ENCODE results near the gene JMJD4. TPM values are rescaled to one million over a fixed set of nuclear protein-coding genes. Genes with fewer than 3 reads are reported as not detected.

Gene JMJD4
- total RNA-seq, 1 experiment from 2014 or later = 27.1 TPM

- CTCF ChIA-PET = no interaction called here
- no peaks in the 10 kb centered on the region for H3K27me3 ChIP-seq (replicated peaks; ENCODE audit: control insufficient read depth, insufficient read depth, low read length)
- DNase-seq = no peak
- intact Hi-C loops (cut with micrococcal nuclease; ENCODE audit: unreplicated experiment) = no loop called here
- Mint-ChIP-seq H3K27me3 (ENCODE audit: insufficient read depth, unreplicated experiment) (no peaks in the 10 kb centered on the region), H3K4me3 (ENCODE audit: unreplicated experiment) (no peak overlapping the region), H3K27ac (ENCODE audit: unreplicated experiment) (no peak overlapping the region), H3K36me3 (ENCODE audit: insufficient read depth, unreplicated experiment) (peaks cover 14% of the 10 kb centered on the region), H3K4me1 (ENCODE audit: low read depth, unreplicated experiment) (no peaks in the 10 kb centered on the region), H3K9me3 (ENCODE audit: unreplicated experiment) (no peaks in the 10 kb centered on the region)
- H3K4me3 ChIP-seq (ENCODE audit: low read depth, low read length) = no peak overlapping the region
- H3K9me3 ChIP-seq = no peaks in the 10 kb centered on the region
- BruUV-seq (replicated peaks) = no TSS peak
- H3K4me1 ChIP-seq = no peaks in the 10 kb centered on the region
- peaks cover 2% of the 10 kb centered on the region; the same call in 1 of the 2 replicates for H3K36me3 ChIP-seq (ENCODE audit: control insufficient read depth, insufficient read depth, low read length)
- no peak for TF ChIP-seq CTCF (IDR thresholded peaks at IDR 0.05; ENCODE audit: insufficient read depth in 1 of 2, low read depth in 1 of 2, low read length in 1 of 2, severe bottlenecking in 1 of 2, unreplicated experiment in 1 of 2)
- POLR2A ChIA-PET = no interaction called here
These were observed 21.3 kb upstream of the JMJD4 start for GRCh38 chr1:227756172-227756959.

GRCh38 chr1:227754958-227755357 lies 19.9 kb upstream of the JMJD4 start:
- TF ChIP-seq CTCF (IDR thresholded peaks at IDR 0.05; ENCODE audit: insufficient read depth in 1 of 2, low read depth in 1 of 2, low read length in 1 of 2, severe bottlenecking in 1 of 2, unreplicated experiment in 1 of 2) = no peak
- Mint-ChIP-seq H3K27ac (ENCODE audit: unreplicated experiment) (no peak overlapping the region), H3K9me3 (ENCODE audit: unreplicated experiment) (no peaks in the 10 kb centered on the region), H3K27me3 (ENCODE audit: insufficient read depth, unreplicated experiment) (no peaks in the 10 kb centered on the region), H3K4me1 (ENCODE audit: low read depth, unreplicated experiment) (no peaks in the 10 kb centered on the region), H3K4me3 (ENCODE audit: unreplicated experiment) (no peak overlapping the region), H3K36me3 (ENCODE audit: insufficient read depth, unreplicated experiment) (peaks cover 17% of the 10 kb centered on the region)
- BruUV-seq (replicated peaks) = no TSS peak
- Histone ChIP-seq H3K9me3 (no peaks in the 10 kb centered on the region), H3K27me3 (replicated peaks; ENCODE audit: control insufficient read depth, insufficient read depth, low read length) (no peaks in the 10 kb centered on the region), H3K4me1 (no peaks in the 10 kb centered on the region), H3K36me3 (ENCODE audit: control insufficient read depth, insufficient read depth, low read length) (peaks cover 2% of the 10 kb centered on the region; the same call in 1 of the 2 replicates), H3K4me3 (ENCODE audit: low read depth, low read length) (no peak overlapping the region)
- no peak for DNase-seq
- ChIA-PET POLR2A (no interaction called here), CTCF (no interaction called here)
- intact Hi-C loops (cut with micrococcal nuclease; ENCODE audit: unreplicated experiment) = no loop called here

- no peak overlapping the region for H3K27ac Mint-ChIP-seq (ENCODE audit: unreplicated experiment)
- ChIA-PET POLR2A (no interaction called here), CTCF (no interaction called here)
- Histone ChIP-seq H3K27me3 (replicated peaks; ENCODE audit: control insufficient read depth, insufficient read depth, low read length) (no peaks in the 10 kb centered on the region), H3K36me3 (ENCODE audit: control insufficient read depth, insufficient read depth, low read length) (peaks cover 2% of the 10 kb centered on the region; the same call in 1 of the 2 replicates), H3K9me3 (no peaks in the 10 kb centered on the region), H3K4me1 (no peaks in the 10 kb centered on the region), H3K4me3 (ENCODE audit: low read depth, low read length) (no peak overlapping the region)
- no peak overlapping the region for H3K4me3 Mint-ChIP-seq (ENCODE audit: unreplicated experiment)
- no peak for DNase-seq
- no peak for TF ChIP-seq CTCF (IDR thresholded peaks at IDR 0.05; ENCODE audit: insufficient read depth in 1 of 2, low read depth in 1 of 2, low read length in 1 of 2, severe bottlenecking in 1 of 2, unreplicated experiment in 1 of 2)
- intact Hi-C loops (cut with micrococcal nuclease; ENCODE audit: unreplicated experiment) = no loop called here
- H3K27me3 Mint-ChIP-seq (ENCODE audit: insufficient read depth, unreplicated experiment) = no peaks in the 10 kb centered on the region
- H3K36me3 Mint-ChIP-seq (ENCODE audit: insufficient read depth, unreplicated experiment) = peaks cover 14% of the 10 kb centered on the region
- no peaks in the 10 kb centered on the region for H3K4me1 Mint-ChIP-seq (ENCODE audit: low read depth, unreplicated experiment)
- no peaks in the 10 kb centered on the region for H3K9me3 Mint-ChIP-seq (ENCODE audit: unreplicated experiment)
- no TSS peak for BruUV-seq (replicated peaks)
These were observed 19.1 kb upstream of the JMJD4 start for GRCh38 chr1:227753999-227754711.

All from Caco-2 (cell line).